Measurements from ENCODE around the gene EPHB1.

EPHB1 gene

GRCh38 chr3:134857776-134858362 lies 62.8 kb downstream of the EPHB1 start:
- Mint-ChIP-seq H3K4me1 (ENCODE audit: low read depth) (peaks cover 24% of the 10 kb centered on the region), H3K27ac (no peak overlapping the region), H3K27me3 (no peaks in the 10 kb centered on the region), H3K4me3 (no peak overlapping the region), H3K36me3 (ENCODE audit: low read depth) (no peaks in the 10 kb centered on the region), H3K9me3 (no peaks in the 10 kb centered on the region)
- intact Hi-C loops (cut with micrococcal nuclease), result no loop called here

GRCh38 chr3:134858441-134859035 lies 63.5 kb downstream of the EPHB1 start:
- Mint-ChIP-seq H3K27ac (no peak overlapping the region), H3K4me3 (no peak overlapping the region), H3K27me3 (no peaks in the 10 kb centered on the region), H3K9me3 (no peaks in the 10 kb centered on the region), H3K36me3 (ENCODE audit: low read depth) (no peaks in the 10 kb centered on the region), H3K4me1 (ENCODE audit: low read depth) (peaks cover 17% of the 10 kb centered on the region)
- intact Hi-C loops (cut with micrococcal nuclease), result no loop called here

GRCh38 chr3:134859341-134859740 lies 64.3 kb downstream of the EPHB1 start:
- no peaks in the 10 kb centered on the region for H3K9me3 Mint-ChIP-seq
- H3K4me1 Mint-ChIP-seq (ENCODE audit: low read depth), result peaks cover 17% of the 10 kb centered on the region
- intact Hi-C loops (cut with micrococcal nuclease), result no loop called here
- no peaks in the 10 kb centered on the region for H3K36me3 Mint-ChIP-seq (ENCODE audit: low read depth)
- H3K4me3 Mint-ChIP-seq, result no peak overlapping the region
- no peaks in the 10 kb centered on the region for H3K27me3 Mint-ChIP-seq
- H3K27ac Mint-ChIP-seq, result no peak overlapping the region

- Mint-ChIP-seq H3K27me3 (no peaks in the 10 kb centered on the region), H3K9me3 (no peaks in the 10 kb centered on the region), H3K4me1 (ENCODE audit: low read depth) (peaks cover 23% of the 10 kb centered on the region), H3K27ac (no peak overlapping the region), H3K4me3 (no peak overlapping the region), H3K36me3 (ENCODE audit: low read depth) (no peaks in the 10 kb centered on the region)
- intact Hi-C loops (cut with micrococcal nuclease), result no loop called here
These were observed 65.1 kb downstream of the EPHB1 start for GRCh38 chr3:134860141-134860540.

GRCh38 chr3:134863915-134864314 lies 68.9 kb downstream of the EPHB1 start:
- H3K4me1 Mint-ChIP-seq (ENCODE audit: low read depth), result peaks cover 14% of the 10 kb centered on the region
- no peak overlapping the region for H3K27ac Mint-ChIP-seq
- H3K4me3 Mint-ChIP-seq, result no peak overlapping the region
- H3K9me3 Mint-ChIP-seq, result no peaks in the 10 kb centered on the region
- H3K27me3 Mint-ChIP-seq, result no peaks in the 10 kb centered on the region
- intact Hi-C loops (cut with micrococcal nuclease), result no loop called here
- H3K36me3 Mint-ChIP-seq (ENCODE audit: low read depth), result no peaks in the 10 kb centered on the region

GRCh38 chr3:134864636-134865035 lies 69.6 kb downstream of the EPHB1 start:
- Mint-ChIP-seq H3K4me3 (no peak overlapping the region), H3K27ac (no peak overlapping the region), H3K4me1 (ENCODE audit: low read depth) (peaks cover 14% of the 10 kb centered on the region), H3K27me3 (no peaks in the 10 kb centered on the region), H3K9me3 (no peaks in the 10 kb centered on the region), H3K36me3 (ENCODE audit: low read depth) (no peaks in the 10 kb centered on the region)
- intact Hi-C loops (cut with micrococcal nuclease), result no loop called here

- no peak overlapping the region for H3K4me3 Mint-ChIP-seq
- intact Hi-C loops (cut with micrococcal nuclease), result no loop called here
These were observed 72.2 kb downstream of the EPHB1 start for GRCh38 chr3:134867277-134867676.

GRCh38 chr3:134869153-134869726 lies 74.2 kb downstream of the EPHB1 start:
- Mint-ChIP-seq H3K4me3 (no peak overlapping the region), H3K9me3 (no peaks in the 10 kb centered on the region), H3K36me3 (ENCODE audit: low read depth) (no peaks in the 10 kb centered on the region), H3K4me1 (ENCODE audit: low read depth) (peaks cover 12% of the 10 kb centered on the region), H3K27me3 (no peaks in the 10 kb centered on the region), H3K27ac (no peak overlapping the region)
- intact Hi-C loops (cut with micrococcal nuclease), result no loop called here

More at GRCh38 chr3:134867277-134867676, 72.2 kb downstream of the EPHB1 start:
- H3K27ac Mint-ChIP-seq, result no peak overlapping the region
- H3K27me3 Mint-ChIP-seq, result no peaks in the 10 kb centered on the region
- H3K36me3 Mint-ChIP-seq (ENCODE audit: low read depth), result no peaks in the 10 kb centered on the region
- H3K9me3 Mint-ChIP-seq, result no peaks in the 10 kb centered on the region
- H3K4me1 Mint-ChIP-seq (ENCODE audit: low read depth), result peaks cover 19% of the 10 kb centered on the region

GRCh38 chr3:134871818-134872217 lies 76.8 kb downstream of the EPHB1 start:
- Mint-ChIP-seq H3K9me3 (no peaks in the 10 kb centered on the region), H3K4me3 (no peak overlapping the region), H3K27ac (no peak overlapping the region), H3K27me3 (no peaks in the 10 kb centered on the region), H3K36me3 (ENCODE audit: low read depth) (no peaks in the 10 kb centered on the region), H3K4me1 (ENCODE audit: low read depth) (peaks cover 6% of the 10 kb centered on the region)
- intact Hi-C loops (cut with micrococcal nuclease), result no loop called here

GRCh38 chr3:134872440-134873388 lies 77.7 kb downstream of the EPHB1 start:
- H3K9me3 Mint-ChIP-seq, result no peaks in the 10 kb centered on the region
- no peak overlapping the region for H3K4me3 Mint-ChIP-seq
- H3K27ac Mint-ChIP-seq, result no peak overlapping the region

GRCh38 chr3:134873789-134874188 lies 78.7 kb downstream of the EPHB1 start:
- Mint-ChIP-seq H3K4me1 (ENCODE audit: low read depth) (peaks cover 6% of the 10 kb centered on the region), H3K4me3 (no peak overlapping the region), H3K9me3 (no peaks in the 10 kb centered on the region), H3K36me3 (ENCODE audit: low read depth) (no peaks in the 10 kb centered on the region), H3K27me3 (no peaks in the 10 kb centered on the region), H3K27ac (no peak overlapping the region)
- intact Hi-C loops (cut with micrococcal nuclease), result no loop called here

More at GRCh38 chr3:134872440-134873388, 77.7 kb downstream of the EPHB1 start:
- intact Hi-C loops (cut with micrococcal nuclease), result no loop called here
- H3K36me3 Mint-ChIP-seq (ENCODE audit: low read depth), result no peaks in the 10 kb centered on the region
- peaks cover 6% of the 10 kb centered on the region for H3K4me1 Mint-ChIP-seq (ENCODE audit: low read depth)
- H3K27me3 Mint-ChIP-seq, result no peaks in the 10 kb centered on the region

GRCh38 chr3:134874737-134875413 lies 79.8 kb downstream of the EPHB1 start:
- H3K36me3 Mint-ChIP-seq (ENCODE audit: low read depth), result no peaks in the 10 kb centered on the region
- intact Hi-C loops (cut with micrococcal nuclease), result no loop called here
- no peak overlapping the region for H3K27ac Mint-ChIP-seq
- no peak overlapping the region for H3K4me3 Mint-ChIP-seq
- H3K4me1 Mint-ChIP-seq (ENCODE audit: low read depth), result peaks cover 4% of the 10 kb centered on the region
- no peaks in the 10 kb centered on the region for H3K27me3 Mint-ChIP-seq
- no peaks in the 10 kb centered on the region for H3K9me3 Mint-ChIP-seq

- H3K9me3 Mint-ChIP-seq, result no peaks in the 10 kb centered on the region
- no peak overlapping the region for H3K4me3 Mint-ChIP-seq
- intact Hi-C loops (cut with micrococcal nuclease), result no loop called here
- H3K27ac Mint-ChIP-seq, result no peak overlapping the region
- H3K27me3 Mint-ChIP-seq, result no peaks in the 10 kb centered on the region
- no peaks in the 10 kb centered on the region for H3K36me3 Mint-ChIP-seq (ENCODE audit: low read depth)
- no peaks in the 10 kb centered on the region for H3K4me1 Mint-ChIP-seq (ENCODE audit: low read depth)
These were observed 81.8 kb downstream of the EPHB1 start for GRCh38 chr3:134876836-134877235.

All from dendritic cell treated with granulocyte-macrophage colony-stimulating factor and Interleukin-4, amounts not matched to agents 40 ng/mL and 50 ng/mL, for 4 days (primary cell).